NCI-H774 (cell line): ENCODE results near the gene ALOXE3.
A peak's percentile ranks its signal among the peaks of the same experiment; 100 is the strongest.

Source experiments
- DNase-seq: peaks from one replicate; lab custom pipeline; 2025; lab: John Stamatoyannopoulos, UW

ALOXE3 gene

GRCh38 chr17:8153957-8154607 is 35.8 kb upstream of the ALOXE3 start:
- DNase-seq, result peak; percentile 30

GRCh38 chr17:8153525-8153956 is 35.2 kb upstream of the ALOXE3 start:
- DNase-seq, result no peak

- no peak for DNase-seq
These were observed 34.7 kb upstream of the ALOXE3 start for GRCh38 chr17:8153031-8153451.

- DNase-seq, result peak; percentile 75
These were observed 33.9 kb upstream of the ALOXE3 start, which contains the start of gene PER1 for GRCh38 chr17:8152112-8152775. PER1 (minus strand) TSS chr17:8152404; CDS start chr17:8150706, 1,698 bp downstream.

- no peak for DNase-seq
These were observed 33.4 kb upstream of the ALOXE3 start for GRCh38 chr17:8151641-8152111.

- peak; percentile 33 for DNase-seq
These were observed 32.9 kb upstream of the ALOXE3 start for GRCh38 chr17:8151120-8151640.

- DNase-seq, result no peak
These were observed 32.1 kb upstream of the ALOXE3 start for GRCh38 chr17:8150194-8151119.

- DNase-seq, result no peak
These were observed 31.3 kb upstream of the ALOXE3 start for GRCh38 chr17:8149419-8150193.

- DNase-seq, result no peak
These were observed 30.2 kb upstream of the ALOXE3 start for GRCh38 chr17:8148560-8148959.

- DNase-seq, result no peak
These were observed 29.6 kb upstream of the ALOXE3 start for GRCh38 chr17:8147805-8148404.

GRCh38 chr17:8147141-8147804 is 29.0 kb upstream of the ALOXE3 start:
- no peak for DNase-seq

- no peak for DNase-seq
These were observed 28.2 kb upstream of the ALOXE3 start for GRCh38 chr17:8146381-8147140.

GRCh38 chr17:8145811-8146210 is 27.5 kb upstream of the ALOXE3 start:
- DNase-seq, result no peak

- no peak for DNase-seq
These were observed 26.3 kb upstream of the ALOXE3 start for GRCh38 chr17:8144401-8145231.

GRCh38 chr17:8143581-8144400 is 25.5 kb upstream of the ALOXE3 start:
- no peak for DNase-seq

- no peak for DNase-seq
These were observed 24.7 kb upstream of the ALOXE3 start for GRCh38 chr17:8142887-8143580.
